ENCODE data around the gene ARHGAP26.

GRCh38 chr5:143033535-143034250 lies 263.5 kb downstream of the ARHGAP26 start:
- no peak for TF ChIP-seq CTCF (optimal IDR thresholded peaks at IDR 0.05 in 1 of 3, IDR thresholded peaks at IDR 0.05 in 1 of 3, conservative IDR thresholded peaks at IDR 0.05 in 1 of 3; ENCODE audit: extremely low read depth in 1 of 3, insufficient read depth in 2 of 3, low read length in 3 of 3)
- no peak for TF ChIP-seq EZH2 (IDR thresholded peaks at IDR 0.05; ENCODE audit: low read length)

Measured in keratinocyte (primary cell).